Neuronal stem cell (in vitro differentiated cells): ENCODE results near the gene FAM53A.

Source experiments
- DNase-seq: peaks from one replicate; pipeline ENCODE4 v3.0.0-alpha.2; 2013; ENCODE audit warnings: low spot score
- H2AFZ ChIP-seq: one replicate; pipeline ENCODE4 v1.6.1; 2013; ENCODE audit warnings: mild to moderate bottlenecking, low read length, inconsistent platforms
- H2AK5ac ChIP-seq: 2 replicates; pipeline ENCODE4 v1.6.1; 2013; ENCODE audit warnings: low read depth, mild to moderate bottlenecking, inconsistent platforms, low read length, moderate library complexity, mixed read lengths
- H2BK120ac ChIP-seq: 2 replicates; pipeline ENCODE4 v1.6.1; 2013; ENCODE audit warnings: low read depth, mild to moderate bottlenecking, inconsistent platforms, low read length, moderate library complexity, mixed read lengths
- H2BK12ac ChIP-seq: one replicate; pipeline ENCODE4 v1.6.1; 2013; ENCODE audit warnings: low read length, inconsistent platforms
- H2BK15ac ChIP-seq: 2 replicates; pipeline ENCODE4 v1.6.1; 2013; ENCODE audit warnings: mild to moderate bottlenecking, low read length, inconsistent platforms, mixed read lengths
- H2BK5ac ChIP-seq: one replicate; pipeline ENCODE4 v1.6.1; 2013; ENCODE audit warnings: inconsistent platforms, mild to moderate bottlenecking, low read length, moderate library complexity
- H3K14ac ChIP-seq: one replicate; pipeline ENCODE4 v1.6.1; 2013; ENCODE audit warnings: low read length, inconsistent platforms
- H3K18ac ChIP-seq: 2 replicates; pipeline ENCODE4 v1.6.1; 2013; ENCODE audit warnings: low read length, inconsistent platforms
- H3K23ac ChIP-seq: 2 replicates; pipeline ENCODE4 v1.6.1; 2013; ENCODE audit warnings: low read depth, mild to moderate bottlenecking, mixed read lengths, low read length, inconsistent platforms; ENCODE audit not compliant: poor library complexity
- H3K27ac ChIP-seq: replicated peaks from 3 replicates; pipeline ENCODE4 v1.5.1; 2013; ENCODE audit warnings: low read length, inconsistent platforms
- H3K27me3 ChIP-seq, 3 experiments: 2 replicates each; pipeline ENCODE4 v1.6.1; 2013; ENCODE audit warnings: low read length in 3 of 3, mild to moderate bottlenecking in 2 of 3, inconsistent platforms in 1 of 3, low read depth in 1 of 3, mixed read lengths in 1 of 3, moderate library complexity in 1 of 3; ENCODE audit not compliant: control insufficient read depth in 3 of 3, insufficient read depth in 3 of 3
- H3K36me3 ChIP-seq, 2 donors: replicated peaks in 1 of 2; 2 replicates each; pipeline ENCODE4 v1.6.1; 2013; ENCODE audit warnings: low read length in 2 of 2; ENCODE audit not compliant: control insufficient read depth in 2 of 2, insufficient read depth in 2 of 2
- H3K4ac ChIP-seq: 2 replicates; pipeline ENCODE4 v1.6.1; 2013; ENCODE audit warnings: inconsistent platforms, mild to moderate bottlenecking, low read length, moderate library complexity
- H3K4me1 ChIP-seq, 2 donors: 1 replicate in 1 of 2; 2 replicates in 1 of 2; pipeline ENCODE4 v1.6.1; 2013; ENCODE audit warnings: low read length in 2 of 2, low read depth in 1 of 2; ENCODE audit not compliant: control insufficient read depth in 2 of 2, insufficient read depth in 1 of 2
- H3K4me2 ChIP-seq: one replicate; pipeline ENCODE4 v1.6.1; 2013; ENCODE audit warnings: mild to moderate bottlenecking, low read length, inconsistent platforms; ENCODE audit not compliant: insufficient read depth, poor library complexity, severe bottlenecking
- H3K4me3 ChIP-seq, 2 donors: 2 replicates each; pipeline ENCODE4 v1.5.1; 2013; ENCODE audit warnings: low read length in 2 of 2, mild to moderate bottlenecking in 2 of 2, inconsistent platforms in 1 of 2, moderate library complexity in 1 of 2
- H3K79me1 ChIP-seq: one replicate; pipeline ENCODE4 v1.6.1; 2013; ENCODE audit warnings: low read depth, mild to moderate bottlenecking, inconsistent platforms, low read length, moderate library complexity
- H3K9ac ChIP-seq: one replicate; pipeline ENCODE4 v1.6.1; 2013; ENCODE audit warnings: mild to moderate bottlenecking, low read depth, low read length, inconsistent platforms; ENCODE audit not compliant: poor library complexity
- H3K9me3 ChIP-seq, 2 donors: replicated peaks in 1 of 2; 2 replicates each; pipeline versions ENCODE3 to v1.6.1; 2013; ENCODE audit warnings: low read length in 2 of 2, mild to moderate bottlenecking in 2 of 2, inconsistent platforms in 1 of 2, low read depth in 1 of 2, mixed read lengths in 1 of 2, moderate library complexity in 1 of 2; ENCODE audit not compliant: control insufficient read depth in 2 of 2, insufficient read depth in 1 of 2
- H4K8ac ChIP-seq: one replicate; pipeline ENCODE4 v1.6.1; 2013; ENCODE audit warnings: low read depth, mild to moderate bottlenecking, inconsistent platforms, low read length, moderate library complexity
- H4K91ac ChIP-seq: one replicate; pipeline ENCODE4 v1.6.1; 2013; ENCODE audit warnings: low read length, low read depth, mild to moderate bottlenecking, inconsistent platforms; ENCODE audit not compliant: poor library complexity
- WGBS, 2 donors: extraction: QIAGEN DNeasy Blood & Tissue Kit; methylation state at CpG; one replicate each; pipeline ENCODE4 v1.1.7; 2013; ENCODE audit warnings: missing lambda C conversion rate in 2 of 2, mixed read lengths in 1 of 2; ENCODE audit not compliant: insufficient read length in 2 of 2, insufficient replicate concordance in 1 of 2; ENCODE audit errors: extremely low coverage in 2 of 2; 5-methylcytosine and 5-hydroxymethylcytosine counted together

Gene FAM53A

GRCh38 chr4:1686440-1687036 lies 2.4 kb upstream of the FAM53A start:
- Histone ChIP-seq H3K4me3 (no peak overlapping the region), H2BK5ac (no peak overlapping the region), H4K91ac (no peak overlapping the region), H3K9ac (no peak overlapping the region), H2BK120ac (no peak overlapping the region), H3K79me1 (no peaks in the 10 kb centered on the region), H2AFZ (no peak overlapping the region), H3K4me1 (peaks cover 0 to 2% of the 10 kb centered on the region in 2 donors), H3K4me2 (no peak overlapping the region), H3K4ac (no peak overlapping the region), H4K8ac (no peak overlapping the region), H3K36me3 (peaks cover 12 to 15% of the 10 kb centered on the region in 2 donors), H3K14ac (no peak overlapping the region), H3K9me3 (peaks cover 1 to 3% of the 10 kb centered on the region in 2 donors), H2AK5ac (no peak overlapping the region), H3K18ac (no peak overlapping the region), H3K27ac (no peak overlapping the region), H2BK12ac (no peak overlapping the region), H3K23ac (no peak overlapping the region), H2BK15ac (no peak overlapping the region), H3K27me3 (peaks cover 0 to 17% (median 14%) of the 10 kb centered on the region in 3 experiments)
- no peak for DNase-seq
- WGBS, 2 donors: no CpG with 5 or more reads among the region's 7 CpGs

- WGBS, 2 donors: no CpG with 5 or more reads among the region's 23 CpGs
Measured at GRCh38 chr4:1685235-1686150, 1.4 kb upstream of the FAM53A start.

GRCh38 chr4:1684506-1685234 lies 557 bp upstream of the FAM53A start:
- Histone ChIP-seq H3K27me3 (peaks cover 0 to 17% (median 14%) of the 10 kb centered on the region in 3 experiments), H3K4me3 (peak overlapping the region; percentile 24 to 56), H2BK5ac (peak overlapping the region; percentile 75), H2AFZ (peak overlapping the region; percentile 59), H3K27ac (no peak overlapping the region), H2BK12ac (peak overlapping the region; percentile 59), H2BK120ac (no peak overlapping the region), H3K9me3 (peaks cover 1 to 3% of the 10 kb centered on the region in 2 donors), H3K79me1 (peaks cover 3% of the 10 kb centered on the region), H3K9ac (peak overlapping the region; percentile 86), H2BK15ac (peak overlapping the region; percentile 81), H3K4ac (peak overlapping the region; percentile 77), H3K18ac (peak overlapping the region; percentile 93), H4K91ac (no peak overlapping the region), H3K14ac (peak overlapping the region; percentile 90), H3K4me1 (peaks cover 0 to 2% of the 10 kb centered on the region in 2 donors), H3K23ac (peak overlapping the region; percentile 94), H3K4me2 (peak overlapping the region; percentile 32), H2AK5ac (peak overlapping the region; percentile 97), H4K8ac (peak overlapping the region; percentile 43), H3K36me3 (no peaks in the 10 kb centered on the region)
- no CpG with 5 or more reads among the region's 66 CpGs for WGBS, 2 donors
- no peak for DNase-seq

More at GRCh38 chr4:1685235-1686150, 1.4 kb upstream of the FAM53A start:
- Histone ChIP-seq H3K14ac (no peak overlapping the region), H2BK12ac (no peak overlapping the region), H2AK5ac (peak overlapping the region; percentile 97), H3K36me3 (peaks cover 2 to 4% of the 10 kb centered on the region in 2 donors), H3K9me3 (peaks cover 1 to 3% of the 10 kb centered on the region in 2 donors), H3K27ac (no peak overlapping the region), H3K4me3 (peak overlapping the region in 1 of 2 donors; percentile 6), H4K8ac (no peak overlapping the region), H2BK120ac (no peak overlapping the region), H3K4ac (peak overlapping the region; percentile 23), H3K27me3 (peaks cover 0 to 17% (median 14%) of the 10 kb centered on the region in 3 experiments), H3K79me1 (peaks cover 3% of the 10 kb centered on the region), H2BK15ac (peak overlapping the region; percentile 81), H3K23ac (peak overlapping the region; percentile 93), H3K9ac (no peak overlapping the region), H4K91ac (no peak overlapping the region), H3K4me1 (peaks cover 0 to 2% of the 10 kb centered on the region in 2 donors), H2AFZ (no peak overlapping the region), H3K18ac (no peak overlapping the region), H3K4me2 (no peak overlapping the region), H2BK5ac (peak overlapping the region; percentile 75)
- DNase-seq: no peak
